ENCODE results near the gene UBLCP1.

Gene UBLCP1

DNA sequence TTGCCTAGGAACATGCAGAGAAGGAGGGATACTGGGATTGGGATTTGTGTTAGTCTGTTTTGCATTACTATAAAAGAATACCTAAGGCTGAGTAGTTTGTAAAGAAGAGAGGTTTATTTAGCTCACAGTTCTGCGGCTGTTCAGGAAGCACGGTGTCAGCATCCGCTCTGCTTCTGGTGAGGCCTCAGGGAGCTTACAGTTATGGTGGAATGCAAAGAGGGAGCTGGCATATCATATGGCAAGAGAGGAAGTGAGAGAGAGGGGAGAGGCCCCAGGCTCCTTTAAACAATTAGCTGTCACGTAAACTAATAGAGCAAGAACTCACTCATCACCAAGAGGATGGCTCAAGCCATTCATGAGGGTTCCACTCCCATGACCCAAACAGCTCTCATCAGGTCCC is 40.2 kb downstream of the UBLCP1 start:
- Histone ChIP-seq H3K27me3 (ENCODE audit: insufficient read depth, poor library complexity, severe bottlenecking) (no peaks in the 10 kb centered on the region), H3K4me3 (replicated peaks; ENCODE audit: insufficient read depth, low read length) (no peak overlapping the region), H3K27ac (replicated peaks) (no peak overlapping the region)
- no peak for DNase-seq (ENCODE audit: low read depth in 1 of 2, low spot score in 1 of 2)
- TF ChIP-seq, protein P1, sequence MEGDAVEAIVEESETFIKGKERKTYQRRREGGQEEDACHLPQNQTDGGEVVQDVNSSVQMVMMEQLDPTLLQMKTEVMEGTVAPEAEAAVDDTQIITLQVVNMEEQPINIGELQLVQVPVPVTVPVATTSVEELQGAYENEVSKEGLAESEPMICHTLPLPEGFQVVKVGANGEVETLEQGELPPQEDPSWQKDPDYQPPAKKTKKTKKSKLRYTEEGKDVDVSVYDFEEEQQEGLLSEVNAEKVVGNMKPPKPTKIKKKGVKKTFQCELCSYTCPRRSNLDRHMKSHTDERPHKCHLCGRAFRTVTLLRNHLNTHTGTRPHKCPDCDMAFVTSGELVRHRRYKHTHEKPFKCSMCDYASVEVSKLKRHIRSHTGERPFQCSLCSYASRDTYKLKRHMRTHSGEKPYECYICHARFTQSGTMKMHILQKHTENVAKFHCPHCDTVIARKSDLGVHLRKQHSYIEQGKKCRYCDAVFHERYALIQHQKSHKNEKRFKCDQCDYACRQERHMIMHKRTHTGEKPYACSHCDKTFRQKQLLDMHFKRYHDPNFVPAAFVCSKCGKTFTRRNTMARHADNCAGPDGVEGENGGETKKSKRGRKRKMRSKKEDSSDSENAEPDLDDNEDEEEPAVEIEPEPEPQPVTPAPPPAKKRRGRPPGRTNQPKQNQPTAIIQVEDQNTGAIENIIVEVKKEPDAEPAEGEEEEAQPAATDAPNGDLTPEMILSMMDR (IDR thresholded peaks at IDR 0.05; ENCODE audit: insufficient read depth, low read length), result no peak
- no peak for TF ChIP-seq SPI1 (IDR thresholded peaks at IDR 0.05; ENCODE audit: borderline replicate concordance, low read depth)
- TF ChIP-seq GABPA (IDR thresholded peaks at IDR 0.05; ENCODE audit: low read depth), result no peak
- TF ChIP-seq, protein P2, sequence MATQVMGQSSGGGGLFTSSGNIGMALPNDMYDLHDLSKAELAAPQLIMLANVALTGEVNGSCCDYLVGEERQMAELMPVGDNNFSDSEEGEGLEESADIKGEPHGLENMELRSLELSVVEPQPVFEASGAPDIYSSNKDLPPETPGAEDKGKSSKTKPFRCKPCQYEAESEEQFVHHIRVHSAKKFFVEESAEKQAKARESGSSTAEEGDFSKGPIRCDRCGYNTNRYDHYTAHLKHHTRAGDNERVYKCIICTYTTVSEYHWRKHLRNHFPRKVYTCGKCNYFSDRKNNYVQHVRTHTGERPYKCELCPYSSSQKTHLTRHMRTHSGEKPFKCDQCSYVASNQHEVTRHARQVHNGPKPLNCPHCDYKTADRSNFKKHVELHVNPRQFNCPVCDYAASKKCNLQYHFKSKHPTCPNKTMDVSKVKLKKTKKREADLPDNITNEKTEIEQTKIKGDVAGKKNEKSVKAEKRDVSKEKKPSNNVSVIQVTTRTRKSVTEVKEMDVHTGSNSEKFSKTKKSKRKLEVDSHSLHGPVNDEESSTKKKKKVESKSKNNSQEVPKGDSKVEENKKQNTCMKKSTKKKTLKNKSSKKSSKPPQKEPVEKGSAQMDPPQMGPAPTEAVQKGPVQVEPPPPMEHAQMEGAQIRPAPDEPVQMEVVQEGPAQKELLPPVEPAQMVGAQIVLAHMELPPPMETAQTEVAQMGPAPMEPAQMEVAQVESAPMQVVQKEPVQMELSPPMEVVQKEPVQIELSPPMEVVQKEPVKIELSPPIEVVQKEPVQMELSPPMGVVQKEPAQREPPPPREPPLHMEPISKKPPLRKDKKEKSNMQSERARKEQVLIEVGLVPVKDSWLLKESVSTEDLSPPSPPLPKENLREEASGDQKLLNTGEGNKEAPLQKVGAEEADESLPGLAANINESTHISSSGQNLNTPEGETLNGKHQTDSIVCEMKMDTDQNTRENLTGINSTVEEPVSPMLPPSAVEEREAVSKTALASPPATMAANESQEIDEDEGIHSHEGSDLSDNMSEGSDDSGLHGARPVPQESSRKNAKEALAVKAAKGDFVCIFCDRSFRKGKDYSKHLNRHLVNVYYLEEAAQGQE (IDR thresholded peaks at IDR 0.05; ENCODE audit: insufficient replicate concordance, low read depth), result no peak

DNA sequence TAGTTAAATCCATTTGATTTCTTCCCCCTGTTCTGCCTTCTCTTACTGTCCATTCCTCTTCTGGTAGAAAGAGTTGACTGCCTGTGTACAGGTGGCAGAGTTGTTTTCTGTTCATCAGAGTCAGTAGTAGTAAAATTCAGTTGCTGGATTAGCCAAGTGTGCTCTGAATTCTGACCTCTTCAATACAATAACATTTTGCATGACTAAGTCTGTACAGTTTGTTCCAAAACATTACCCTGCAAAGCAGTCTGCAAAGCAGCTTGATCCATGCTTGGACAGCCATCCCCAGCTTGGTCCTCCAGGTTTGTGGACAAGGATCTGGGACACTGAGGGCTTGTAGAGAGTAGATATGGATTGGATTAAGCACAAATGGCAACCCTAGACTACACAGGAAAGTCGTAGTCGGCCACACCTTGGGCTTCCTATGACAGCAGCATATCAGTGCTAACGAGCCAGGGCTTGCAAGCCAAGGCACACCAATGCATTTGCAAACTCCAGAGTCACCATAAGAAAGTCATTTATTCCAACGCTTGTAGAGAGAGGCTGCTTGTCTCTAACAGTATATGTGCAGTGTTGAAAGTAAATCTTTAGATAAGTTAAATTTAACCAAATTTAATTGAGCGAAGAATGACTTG is 42.0 kb downstream of the UBLCP1 start:
- H3K27me3 ChIP-seq (ENCODE audit: insufficient read depth, poor library complexity, severe bottlenecking), result no peaks in the 10 kb centered on the region
- TF ChIP-seq, protein P2 (IDR thresholded peaks at IDR 0.05; ENCODE audit: insufficient replicate concordance, low read depth), result no peak
- TF ChIP-seq GABPA (IDR thresholded peaks at IDR 0.05; ENCODE audit: low read depth) (no peak), POLR2AphosphoS5 (IDR thresholded peaks at IDR 0.05; ENCODE audit: low read depth) (no peak), SPI1 (IDR thresholded peaks at IDR 0.05; ENCODE audit: borderline replicate concordance, low read depth) (no peak)
- TF ChIP-seq, protein P1 (IDR thresholded peaks at IDR 0.05; ENCODE audit: insufficient read depth, low read length), result no peak
- DNase-seq (ENCODE audit: low read depth in 1 of 2, low spot score in 1 of 2), result no peak
- no peak overlapping the region for H3K27ac ChIP-seq (replicated peaks)
- H3K4me3 ChIP-seq (replicated peaks; ENCODE audit: insufficient read depth, low read length), result no peak overlapping the region

DNA sequence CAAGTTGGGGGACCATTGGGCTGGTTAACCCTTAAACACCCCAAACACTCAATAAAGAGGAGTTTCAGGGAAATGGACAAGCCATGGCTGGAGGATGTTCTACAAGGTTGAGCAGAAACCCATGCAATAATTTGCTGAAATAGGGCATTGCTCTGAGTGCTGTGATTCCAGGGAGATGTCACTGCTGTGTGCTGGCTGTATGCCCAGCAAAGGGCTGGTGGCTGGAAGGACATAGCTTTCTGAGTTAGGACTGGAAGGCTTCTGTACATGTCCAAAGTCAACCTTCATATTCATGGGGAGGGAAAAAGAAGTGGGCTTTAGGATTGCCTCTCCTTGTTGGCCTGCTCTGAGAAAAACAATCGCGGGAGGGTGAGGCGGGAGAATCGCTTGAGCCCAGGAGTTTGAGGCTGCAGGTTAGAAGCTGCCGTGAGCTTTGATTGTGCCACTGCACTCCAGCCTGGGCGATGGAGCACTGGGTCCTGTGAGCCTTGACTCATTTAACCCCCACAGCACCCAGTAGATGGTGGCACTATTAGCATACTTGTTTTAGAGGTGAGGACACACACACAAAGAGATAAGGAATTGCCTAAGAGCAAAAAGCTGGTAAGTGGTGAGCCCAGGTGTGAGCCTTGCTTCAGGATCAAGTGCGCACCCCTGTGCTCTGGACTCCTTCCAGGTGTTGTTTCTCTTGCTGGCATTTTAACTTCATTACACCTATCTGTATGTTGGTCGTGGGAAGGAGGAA is 46.8 kb downstream of the UBLCP1 start:
- TF ChIP-seq GABPA (IDR thresholded peaks at IDR 0.05; ENCODE audit: low read depth) (no peak), SPI1 (IDR thresholded peaks at IDR 0.05; ENCODE audit: borderline replicate concordance, low read depth) (no peak), POLR2AphosphoS5 (IDR thresholded peaks at IDR 0.05; ENCODE audit: low read depth) (no peak)
- TF ChIP-seq, protein P1 (IDR thresholded peaks at IDR 0.05; ENCODE audit: insufficient read depth, low read length), result no peak
- TF ChIP-seq, protein P2 (IDR thresholded peaks at IDR 0.05; ENCODE audit: insufficient replicate concordance, low read depth), result no peak
- DNase-seq (ENCODE audit: low read depth in 1 of 2, low spot score in 1 of 2), result no peak
- no peak overlapping the region for H3K4me3 ChIP-seq (replicated peaks; ENCODE audit: insufficient read depth, low read length)

More for the DNA sequence above, 46.8 kb downstream of the UBLCP1 start:
- Histone ChIP-seq H3K27ac (replicated peaks) (no peak overlapping the region), H3K27me3 (ENCODE audit: insufficient read depth, poor library complexity, severe bottlenecking) (no peaks in the 10 kb centered on the region)
